HG03025 (cell line): ENCODE measurements around the gene SYT17.

Experiments
- ATAC-seq: cut with Tn5 transposase; IDR thresholded peaks from one replicate; pipeline ENCODE4 v1.9.1; 2021; ENCODE audit warnings: mild to moderate bottlenecking, moderate library complexity; ENCODE audit not compliant: unreplicated experiment, low FRiP score

Gene SYT17, protein sequence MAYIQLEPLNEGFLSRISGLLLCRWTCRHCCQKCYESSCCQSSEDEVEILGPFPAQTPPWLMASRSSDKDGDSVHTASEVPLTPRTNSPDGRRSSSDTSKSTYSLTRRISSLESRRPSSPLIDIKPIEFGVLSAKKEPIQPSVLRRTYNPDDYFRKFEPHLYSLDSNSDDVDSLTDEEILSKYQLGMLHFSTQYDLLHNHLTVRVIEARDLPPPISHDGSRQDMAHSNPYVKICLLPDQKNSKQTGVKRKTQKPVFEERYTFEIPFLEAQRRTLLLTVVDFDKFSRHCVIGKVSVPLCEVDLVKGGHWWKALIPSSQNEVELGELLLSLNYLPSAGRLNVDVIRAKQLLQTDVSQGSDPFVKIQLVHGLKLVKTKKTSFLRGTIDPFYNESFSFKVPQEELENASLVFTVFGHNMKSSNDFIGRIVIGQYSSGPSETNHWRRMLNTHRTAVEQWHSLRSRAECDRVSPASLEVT

DNA sequence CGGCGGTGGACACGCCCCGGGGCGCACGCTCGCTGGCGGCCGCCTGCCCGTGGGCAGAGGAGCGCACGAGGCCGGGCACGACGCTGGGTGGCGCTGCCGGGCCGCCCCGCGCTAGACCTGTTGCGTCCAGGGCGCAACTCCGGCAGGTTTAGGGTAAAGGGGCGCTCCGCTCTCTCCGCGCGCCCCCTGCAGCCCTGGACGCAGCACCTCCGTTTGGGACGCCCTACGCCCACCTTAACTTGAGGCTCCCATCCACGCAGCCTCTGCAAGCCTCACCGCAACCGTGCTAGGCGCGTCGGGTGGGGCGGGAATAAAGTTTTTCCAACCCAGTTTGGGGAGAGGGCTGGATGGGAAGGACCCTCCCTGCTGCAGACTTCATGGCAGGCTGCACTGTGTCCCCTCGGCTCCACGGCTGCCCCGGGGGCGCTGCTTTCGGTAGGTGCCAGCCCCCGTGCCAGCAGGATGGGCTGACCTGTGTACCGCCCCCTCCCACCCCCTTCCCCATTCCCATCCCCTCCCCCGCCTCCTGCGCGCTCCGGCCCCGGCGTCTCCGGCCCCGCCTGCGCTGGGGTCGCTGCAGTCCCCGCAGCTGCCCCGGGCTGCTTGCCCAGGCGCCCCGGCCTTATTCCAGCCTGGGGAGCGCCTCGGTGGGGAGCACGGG lies at the start of gene SYT17:
TSS of gene SYT17 (plus strand) at position 531 of the 661 bp plus-strand sequence. CDS start 407 bp downstream, outside the sequence.
- ATAC-seq, result no peak

GRCh38 chr16:19118938-19119431 lies 49.1 kb upstream of the SYT17 start:
- no peak for ATAC-seq

DNA sequence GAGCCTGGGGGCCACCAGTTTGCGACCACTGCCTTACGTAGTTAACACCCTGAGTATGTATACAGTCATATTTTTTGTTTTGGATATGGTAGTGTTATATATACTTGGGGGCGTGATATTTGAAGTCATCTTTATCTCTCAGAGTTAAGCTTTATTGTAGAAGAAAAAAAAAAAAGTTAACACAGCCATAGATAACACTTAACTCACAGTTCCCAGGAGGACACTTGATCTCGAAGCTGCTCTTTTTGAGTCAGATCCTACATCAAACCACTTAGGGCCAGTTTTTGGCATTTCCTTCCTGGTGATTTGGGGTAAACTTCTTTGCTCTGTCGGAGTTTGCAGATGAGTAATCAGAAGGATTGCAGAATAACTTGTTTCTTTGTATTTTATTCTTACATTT lies 48.5 kb upstream of the SYT17 start:
- no peak for ATAC-seq

DNA sequence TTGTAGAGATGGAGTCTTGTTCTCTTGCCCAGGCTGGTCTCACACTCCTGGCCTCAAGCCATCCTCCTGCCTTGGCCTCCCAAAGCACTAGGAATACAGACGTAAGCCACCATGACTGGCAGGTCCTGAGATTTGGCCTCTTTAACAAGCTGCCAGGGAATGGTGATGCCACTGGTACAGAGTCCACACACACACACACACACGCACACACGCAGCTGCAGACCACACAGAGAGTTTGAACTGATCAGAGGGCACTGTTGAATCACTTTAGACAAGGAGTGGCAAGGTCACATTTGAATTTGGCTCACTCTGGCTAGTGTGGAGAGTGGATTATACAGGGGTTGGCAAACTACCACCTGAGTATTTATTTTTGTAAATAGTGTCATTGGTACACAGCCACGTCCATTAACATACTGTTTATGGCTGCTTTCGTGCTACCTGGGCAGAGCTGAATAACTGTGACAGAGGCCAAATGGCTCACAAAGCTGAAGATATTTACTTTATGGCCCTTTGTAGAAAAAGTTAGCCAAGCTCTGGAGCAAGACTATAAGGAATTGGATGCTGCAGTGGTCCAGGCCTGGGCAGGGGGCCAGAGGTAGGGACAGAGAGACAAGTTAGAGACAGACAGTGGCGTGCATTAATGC lies 44.4 kb upstream of the SYT17 start:
- ATAC-seq, result no peak

GRCh38 chr16:19126300-19126699 lies 41.7 kb upstream of the SYT17 start:
- ATAC-seq, result no peak

DNA sequence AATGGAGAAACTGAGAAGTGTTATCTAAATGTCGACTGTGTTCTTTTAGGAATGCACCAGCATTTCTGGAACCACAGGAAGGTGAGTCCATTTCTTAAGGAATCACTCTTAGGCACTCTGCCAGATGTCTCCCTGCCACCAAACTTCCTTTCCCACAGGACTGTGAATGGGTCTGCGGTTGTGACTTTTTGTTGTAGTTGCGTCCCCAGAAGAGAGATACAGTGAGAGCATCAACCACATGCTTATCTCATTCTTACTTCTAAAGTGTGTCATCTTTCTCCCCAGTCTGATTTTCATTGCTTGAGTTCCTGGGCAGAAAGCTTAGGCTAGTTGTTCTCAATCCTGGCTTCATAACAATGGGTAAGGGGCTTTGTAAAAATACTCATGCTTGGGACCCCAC lies 40.8 kb upstream of the SYT17 start:
- ATAC-seq, result no peak

DNA sequence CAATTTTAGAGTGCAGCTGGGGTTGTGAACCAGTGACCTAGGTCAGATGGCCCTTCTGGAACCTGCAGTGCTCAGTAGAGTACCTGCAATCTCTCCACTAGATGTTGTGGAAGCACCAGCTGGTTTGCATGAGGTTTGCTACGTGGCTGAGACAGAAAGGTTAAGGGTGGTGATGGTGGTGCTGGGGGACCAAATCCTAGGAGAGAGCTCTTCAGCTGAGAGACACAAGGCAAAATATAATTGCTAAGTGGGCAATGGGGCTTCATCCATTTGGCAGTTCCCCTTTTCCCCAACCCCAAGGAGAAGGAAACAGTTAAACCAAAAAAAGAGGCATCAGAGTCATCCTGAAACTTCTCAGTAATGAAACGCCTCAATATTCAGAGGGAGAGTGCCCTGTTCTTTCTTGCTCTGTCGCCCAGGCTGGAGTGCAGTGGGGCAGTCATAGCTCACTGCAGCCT lies 40.3 kb upstream of the SYT17 start:
- no peak for ATAC-seq

DNA sequence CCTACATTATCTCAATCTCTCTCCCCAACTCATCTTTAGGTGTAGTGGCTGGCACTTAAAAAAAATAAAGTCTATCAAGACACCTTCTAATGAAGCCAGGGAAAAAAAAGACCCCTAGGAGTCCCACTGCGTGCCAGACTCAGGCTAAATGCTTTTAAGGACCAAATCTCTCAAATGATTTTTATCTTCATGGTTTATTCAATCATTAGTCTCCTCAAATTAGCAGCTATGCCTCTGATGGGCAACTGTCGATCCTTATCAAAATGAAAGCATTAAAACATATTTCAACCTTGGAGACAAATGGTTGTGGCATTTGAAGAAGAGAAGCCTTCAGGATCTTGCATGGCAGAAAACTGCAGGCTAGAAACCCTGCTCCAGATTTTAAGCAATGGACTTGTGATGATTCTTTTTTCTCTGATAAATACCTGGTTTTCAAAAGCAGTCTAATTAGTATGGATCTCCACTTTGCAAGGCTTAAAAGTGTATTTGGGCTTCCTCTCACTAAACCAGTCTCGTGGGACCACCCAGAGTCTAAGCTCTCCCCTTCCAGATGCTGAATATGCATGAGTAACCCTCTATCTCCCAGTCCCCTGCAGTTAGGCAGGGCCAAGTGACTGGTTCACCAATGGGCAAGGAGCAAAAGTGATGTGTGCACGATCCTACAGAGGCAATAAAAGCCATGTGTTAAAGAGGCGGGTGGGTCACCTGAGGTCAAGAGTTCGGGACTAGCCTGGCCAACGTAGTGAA lies 39.4 kb upstream of the SYT17 start:
- ATAC-seq, result no peak

- no peak for ATAC-seq
These were observed 37.7 kb upstream of the SYT17 start for GRCh38 chr16:19130385-19130784.

DNA sequence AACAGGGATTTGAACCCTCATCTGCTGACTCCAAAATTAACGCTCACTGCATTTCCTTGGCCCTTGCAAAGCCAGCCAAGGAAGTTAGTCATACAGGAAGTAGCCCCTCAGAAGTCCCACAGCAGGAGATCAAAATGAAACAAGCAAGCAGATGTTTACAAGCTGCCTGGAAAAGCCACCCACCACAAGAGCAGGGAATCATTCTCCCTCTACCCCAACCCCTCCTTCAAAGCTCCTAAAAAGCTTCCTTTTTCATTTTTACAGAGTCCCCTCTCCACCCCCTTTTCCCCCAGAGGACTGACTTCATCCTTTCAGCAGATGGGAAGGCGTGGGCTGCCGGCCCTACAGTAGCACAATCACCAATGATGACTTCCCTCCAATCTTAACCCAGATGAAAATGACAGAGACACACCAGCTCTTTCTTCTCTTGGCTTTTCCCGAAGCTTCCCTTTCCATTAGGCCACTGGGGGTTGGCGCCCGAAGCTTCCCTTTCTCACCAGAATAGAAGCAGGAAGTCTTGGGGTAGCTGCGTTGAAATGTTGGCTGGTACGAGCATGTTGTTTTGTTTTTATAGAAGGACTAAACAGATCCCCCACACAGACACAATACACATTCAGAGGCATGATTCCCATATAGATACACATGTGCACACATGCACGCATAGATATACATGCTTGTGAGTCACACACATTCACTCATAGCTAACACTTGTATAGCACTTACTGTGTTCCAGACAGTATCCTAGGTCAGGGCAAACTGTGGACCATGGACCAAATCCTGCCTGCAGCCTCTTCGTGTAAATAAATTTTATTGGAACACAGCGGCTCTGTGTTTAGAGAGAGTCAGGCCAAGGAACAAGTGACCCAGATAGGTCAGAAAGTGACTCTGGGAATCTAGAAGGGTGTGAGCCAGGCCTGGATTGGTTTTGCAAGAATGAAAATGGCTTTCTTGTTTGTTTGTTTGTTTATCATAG lies 36.9 kb upstream of the SYT17 start:
- no peak for ATAC-seq

DNA sequence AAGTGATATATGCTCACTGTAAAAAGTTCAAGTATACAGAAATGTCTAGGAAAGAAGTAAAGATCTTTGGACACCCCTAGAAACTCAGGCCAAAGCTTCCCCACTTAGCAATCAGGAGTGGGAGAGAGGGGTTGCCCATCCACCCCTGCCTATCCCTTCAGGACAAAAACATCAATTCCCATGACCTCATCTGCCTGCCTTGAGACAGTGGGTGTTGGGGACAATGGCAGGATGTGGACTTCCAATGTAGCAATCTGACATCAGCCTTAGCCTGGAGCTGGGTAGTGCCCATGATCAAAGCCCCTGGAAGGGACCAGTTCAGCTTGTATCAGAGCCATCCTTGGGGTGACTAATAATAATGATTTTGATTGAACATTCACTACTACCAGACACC lies 36.2 kb upstream of the SYT17 start:
- ATAC-seq, result no peak

GRCh38 chr16:19132255-19132654 lies 35.8 kb upstream of the SYT17 start:
- ATAC-seq, result no peak

DNA sequence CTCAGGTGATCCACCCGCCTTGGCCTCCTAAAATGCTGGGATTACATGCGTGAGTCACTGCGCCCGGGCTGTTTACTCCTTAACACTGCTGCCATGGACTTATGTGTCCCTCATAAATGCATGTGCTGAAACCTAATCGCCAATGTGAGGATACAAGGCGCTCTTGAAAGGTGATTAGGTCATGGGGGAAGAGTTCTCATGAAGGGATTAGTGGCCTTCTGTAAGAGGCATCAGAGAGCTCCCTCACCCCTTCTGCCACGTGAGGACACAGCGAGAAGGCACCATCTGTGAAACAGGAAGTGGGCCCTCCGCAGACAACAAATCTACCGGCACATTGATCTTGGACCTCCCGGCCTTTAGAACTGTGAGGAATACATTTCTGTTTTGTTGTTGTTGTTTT lies 35.1 kb upstream of the SYT17 start:
- no peak for ATAC-seq

GRCh38 chr16:19133600-19133999 lies 34.4 kb upstream of the SYT17 start:
- no peak for ATAC-seq

DNA sequence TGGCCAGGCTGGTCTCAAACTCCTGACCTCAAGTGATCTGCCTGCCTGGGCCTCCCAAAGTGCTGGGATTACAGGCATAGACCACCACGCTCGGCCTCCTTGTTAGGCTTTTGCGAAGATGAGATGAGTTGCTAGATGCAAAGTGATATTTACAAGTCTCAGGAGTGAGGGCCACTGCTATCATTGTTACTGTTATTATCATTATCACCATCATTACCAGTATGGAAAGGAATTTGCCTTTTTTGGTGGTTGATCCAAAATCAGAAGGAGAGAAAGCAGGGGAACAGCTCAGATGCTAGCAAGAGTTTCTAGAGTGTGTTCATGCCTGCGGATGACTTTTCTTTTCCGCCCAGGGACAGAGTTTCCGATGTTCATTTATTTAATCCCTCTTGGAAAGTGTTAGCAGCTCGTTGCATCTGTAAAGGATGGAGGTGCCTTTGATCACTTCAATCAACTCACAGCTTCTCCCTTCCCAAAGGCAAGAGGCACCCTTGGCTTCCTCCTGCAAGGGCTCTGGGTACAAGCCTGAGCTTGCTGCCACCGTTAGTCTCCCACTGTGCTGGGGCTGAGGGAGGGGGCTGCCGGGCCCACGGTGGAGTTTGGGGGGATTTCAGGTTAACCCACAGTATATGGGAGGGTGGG lies 32.7 kb upstream of the SYT17 start:
- ATAC-seq, result no peak

- ATAC-seq, result no peak
These were observed 32.1 kb upstream of the SYT17 start for GRCh38 chr16:19135896-19136438.

DNA sequence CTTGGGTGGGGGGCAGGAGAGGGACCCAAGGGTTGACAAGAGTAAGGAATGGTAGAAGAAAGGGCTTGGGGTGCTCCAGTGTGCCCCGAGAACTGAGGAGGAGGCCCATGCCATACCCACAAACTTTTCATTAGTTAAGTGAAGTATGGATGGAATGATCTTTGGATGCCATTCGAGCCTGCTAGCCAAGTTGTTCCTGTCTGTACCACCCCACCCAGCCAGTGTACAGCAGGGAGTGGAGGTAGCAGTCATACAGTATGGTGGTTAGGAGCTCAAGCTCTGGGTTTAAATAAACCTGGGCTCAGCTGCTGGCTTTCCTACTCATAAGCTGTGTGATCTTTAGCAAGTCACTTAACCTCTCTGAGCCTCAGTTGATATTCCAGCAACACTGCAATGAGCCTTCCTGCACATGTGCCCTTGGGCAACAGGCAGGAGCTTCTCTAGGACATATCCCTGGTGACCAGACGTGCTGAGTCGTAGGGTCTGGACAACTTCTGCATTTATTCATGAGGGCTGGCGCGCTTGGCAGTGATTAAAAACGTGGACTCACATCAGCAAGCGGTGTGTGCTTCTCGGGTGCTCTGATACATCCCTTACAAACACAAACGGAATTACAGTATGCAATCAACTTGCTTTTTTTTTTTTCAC lies 31.4 kb upstream of the SYT17 start:
- ATAC-seq, result no peak
